Lower leg skin (tissue), 4 donors: Measurements from ENCODE around the gene GLDN. TPM values are rescaled to one million over a fixed set of nuclear protein-coding genes. Genes with fewer than 3 reads are reported as not detected.

Experiments used
- DNase-seq, 2 donors: peaks; one replicate each; pipeline ENCODE4 v3.0.0-alpha.2; 2019; ENCODE audit warnings: low spot score in 2 of 2
- H3K4me3 ChIP-seq: fragments of 200-600 bp; sonication (generic); 2 replicates; pipeline ENCODE4 v1.5.1; 2017; ENCODE audit warnings: mild to moderate bottlenecking, low read depth; ENCODE audit not compliant: poor library complexity, severe bottlenecking
- POLR2A ChIP-seq, 2 donors: fragments of 450-650 bp; IDR thresholded peaks; one replicate each; pipeline ENCODE4 v1.6.1; 2016 to 2017; ENCODE audit warnings: antibody characterized with exemption in 2 of 2, mild to moderate bottlenecking in 1 of 2, moderate library complexity in 1 of 2
- WGBS, 2 donors: methylation state at CpG; one replicate each; pipeline ENCODE4 v1.1.5; 2018; 5-methylcytosine and 5-hydroxymethylcytosine counted together
- intact Hi-C: fragments of 100-400 bp; cut with DNase I; formaldehyde crosslinking; loops from one replicate; pipeline ENCODE4 v1.15.0; 2023; ENCODE audit warnings: low total_unique reads
- microRNA-seq, 2 donors: library from miRNA; unstranded; fragments of <30 nt; microRNA quantifications; one replicate each; pipeline ENCODE4, GENCODE V29; 2016; ENCODE audit warnings: borderline replicate concordance in 2 of 2, borderline number of aligned reads in 1 of 2
- total RNA-seq, 4 donors: library from RNA; depleted of rRNA; stranded (reverse); fragments of >200 nt; gene quantifications; one replicate each; pipeline ENCODE4 v1.1.0, GENCODE V29; 2016
- TF ChIP-seq, protein P1 (sequence below), 3 donors: fragments of 450-650 bp; IDR thresholded peaks; one replicate each; pipeline ENCODE4 v1.5.1; 2016; ENCODE audit warnings: antibody characterized with exemption in 3 of 3, mild to moderate bottlenecking in 3 of 3, moderate library complexity in 2 of 3

The GLDN gene
- total RNA-seq, 4 donors from 2014 or later: 3.7 to 9.4 (median 4.9) TPM

DNA sequence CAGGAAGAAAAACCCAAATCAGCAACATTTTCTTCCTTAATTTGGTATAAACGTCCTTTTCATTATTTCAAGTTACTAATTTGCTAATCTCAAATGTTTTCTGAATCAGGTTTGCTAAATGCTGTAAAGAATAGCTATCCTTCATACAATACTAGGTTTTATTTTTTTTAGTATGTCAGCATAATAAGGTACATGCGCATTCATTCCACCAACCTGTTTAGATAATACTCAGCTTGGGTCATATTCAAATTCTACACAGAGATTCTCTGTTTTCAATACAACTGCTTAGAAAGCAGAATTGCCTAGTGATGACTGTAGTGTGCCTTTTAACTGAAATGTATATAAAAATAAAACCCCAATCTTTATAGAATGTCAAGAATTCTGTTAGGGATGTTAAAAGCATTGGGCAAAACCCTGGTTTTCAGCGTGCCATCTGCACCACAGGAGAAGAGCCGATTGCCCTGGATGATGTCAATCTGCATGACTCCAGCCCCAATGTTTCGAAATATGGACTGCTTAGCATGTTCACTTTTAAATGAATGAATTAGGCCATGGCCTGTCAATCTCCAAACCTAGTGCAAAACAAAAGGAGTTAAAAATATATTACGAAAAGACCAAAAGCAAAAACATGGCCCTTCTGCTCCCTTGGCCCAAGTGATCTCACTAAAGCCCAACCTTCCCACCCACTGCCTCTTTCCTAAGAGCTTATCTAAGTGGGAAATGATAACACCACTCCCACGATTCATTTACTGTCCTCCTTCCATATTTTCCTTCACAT, 107.4 kb downstream of the GLDN start:
- intact Hi-C loops: no loop called here

DNA sequence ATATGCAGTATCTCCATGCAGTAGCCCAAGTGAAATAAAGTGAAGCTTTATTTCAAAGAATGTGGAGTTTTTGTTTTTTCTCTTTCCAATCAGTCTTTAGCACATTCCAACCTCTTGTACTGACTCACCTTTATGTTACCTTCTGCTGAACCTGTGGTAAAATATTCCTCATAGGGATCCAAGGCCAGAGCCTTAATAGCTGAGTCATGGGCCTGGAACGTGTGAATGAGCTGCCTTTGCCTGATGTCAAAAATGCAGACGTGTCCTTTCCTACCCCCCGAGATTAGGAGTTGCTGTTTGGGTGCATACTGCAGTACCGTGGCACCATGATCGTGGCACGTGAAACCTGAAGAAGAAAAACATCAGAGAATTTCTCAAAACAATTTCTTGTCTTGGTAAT, 108.5 kb downstream of the GLDN start:
- intact Hi-C loops: no loop called here
- no peak for TF ChIP-seq POLR2A (IDR thresholded peaks at IDR 0.05)
- TF ChIP-seq, protein P1, sequence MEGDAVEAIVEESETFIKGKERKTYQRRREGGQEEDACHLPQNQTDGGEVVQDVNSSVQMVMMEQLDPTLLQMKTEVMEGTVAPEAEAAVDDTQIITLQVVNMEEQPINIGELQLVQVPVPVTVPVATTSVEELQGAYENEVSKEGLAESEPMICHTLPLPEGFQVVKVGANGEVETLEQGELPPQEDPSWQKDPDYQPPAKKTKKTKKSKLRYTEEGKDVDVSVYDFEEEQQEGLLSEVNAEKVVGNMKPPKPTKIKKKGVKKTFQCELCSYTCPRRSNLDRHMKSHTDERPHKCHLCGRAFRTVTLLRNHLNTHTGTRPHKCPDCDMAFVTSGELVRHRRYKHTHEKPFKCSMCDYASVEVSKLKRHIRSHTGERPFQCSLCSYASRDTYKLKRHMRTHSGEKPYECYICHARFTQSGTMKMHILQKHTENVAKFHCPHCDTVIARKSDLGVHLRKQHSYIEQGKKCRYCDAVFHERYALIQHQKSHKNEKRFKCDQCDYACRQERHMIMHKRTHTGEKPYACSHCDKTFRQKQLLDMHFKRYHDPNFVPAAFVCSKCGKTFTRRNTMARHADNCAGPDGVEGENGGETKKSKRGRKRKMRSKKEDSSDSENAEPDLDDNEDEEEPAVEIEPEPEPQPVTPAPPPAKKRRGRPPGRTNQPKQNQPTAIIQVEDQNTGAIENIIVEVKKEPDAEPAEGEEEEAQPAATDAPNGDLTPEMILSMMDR (IDR thresholded peaks at IDR 0.05): no peak
- WGBS, 2 donors: 68 to 71% methylated on average over 6 of the region's 6 CpGs
- H3K4me3 ChIP-seq: no peak overlapping the region
- DNase-seq: no peak

More for the DNA sequence above, 107.4 kb downstream of the GLDN start:
- DNase-seq: no peak
- TF ChIP-seq, protein P1 (IDR thresholded peaks at IDR 0.05): no peak
- no peak overlapping the region for H3K4me3 ChIP-seq
- 87 to 92% methylated on average over 7 of the region's 7 CpGs for WGBS, 2 donors

Small RNAs within 50 kb of the gene (microRNA-seq; reads per million reads assigned to microRNA genes)
- gene MIR7973-1 (0 reads per million in 2 donors), gene MIR7973-2 (0 reads per million in 2 donors)

Other genes starting within 250 kb of the GLDN start
- 10 to 100 TPM; 13.6 to 27.2 (median 22.1) TPM for gene TNFAIP8L3, start 246.7 kb upstream of the GLDN start, total RNA-seq
- gene CYP19A1, start 3.1 kb upstream of the GLDN start, total RNA-seq: 1 to 10 TPM in 3 of 4 donors, under 1 TPM in 1; 0.51 to 6.2 (median 2.6) TPM